A673 (cell line): Measurements from ENCODE around the gene ZNRF2. TPM values are rescaled to one million over a fixed set of nuclear protein-coding genes. Genes with fewer than 3 reads are reported as not detected.

Experiments
- BruUV-seq: library from RNA; stranded (reverse); fragments of 400-500 nt; replicated peaks from 2 replicates; lab custom pipeline; 2021; lab: Mats Ljungman, UMichigan
- CTCF ChIA-PET: fragments of 300-600 bp; sonication (Branson Sonifier 250); formaldehyde crosslinking; loops from one replicate; lab custom pipeline; 2022; ENCODE audit warnings: antibody characterized with exemption; lab: Charles Lee
- POLR2A ChIA-PET: fragments of 300-600 bp; sonication (Branson Sonifier 250); formaldehyde crosslinking; loops from one replicate; lab custom pipeline; 2022; ENCODE audit warnings: antibody characterized with exemption; ENCODE audit not compliant: low non-redundant PET; lab: Charles Lee
- DNase-seq: peaks from one replicate; pipeline ENCODE4 v3.0.0-alpha.2; 2015; ENCODE audit warnings: low spot score
- H3K27ac ChIP-seq: fragments of 200-600 bp; sonication (generic); 2 replicates; pipeline ENCODE4 v1.5.1; 2016; ENCODE audit warnings: mixed run types, low read depth, mild to moderate bottlenecking, mixed read lengths, antibody characterized with exemption, low read length; ENCODE audit not compliant: poor library complexity, severe bottlenecking
- H3K27me3 ChIP-seq: fragments of 200-600 bp; sonication (generic); replicated peaks from 2 replicates; pipeline ENCODE4 v1.6.1; 2017; ENCODE audit warnings: mixed run types, low read depth, mild to moderate bottlenecking, mixed read lengths, antibody characterized with exemption, low read length; ENCODE audit not compliant: insufficient read depth, poor library complexity
- H3K36me3 ChIP-seq: fragments of 200-600 bp; sonication (generic); 2 replicates; pipeline ENCODE4 v1.6.1; 2016; ENCODE audit warnings: mixed run types, mild to moderate bottlenecking, mixed read lengths, antibody characterized with exemption, low read length; ENCODE audit not compliant: insufficient read depth, poor library complexity, severe bottlenecking
- H3K4me1 ChIP-seq: fragments of 200-600 bp; sonication (generic); 2 replicates; pipeline ENCODE4 v1.6.1; 2017; ENCODE audit warnings: mixed run types, mild to moderate bottlenecking, mixed read lengths, antibody characterized with exemption, low read length; ENCODE audit not compliant: insufficient read depth, poor library complexity, severe bottlenecking
- H3K4me3 ChIP-seq: fragments of 200-600 bp; sonication (generic); 2 replicates; pipeline ENCODE4 v1.5.1; 2016; ENCODE audit warnings: low read depth, mixed run types, mild to moderate bottlenecking, mixed read lengths, low read length; ENCODE audit not compliant: poor library complexity, severe bottlenecking
- H3K9me3 ChIP-seq: fragments of 200-600 bp; sonication (generic); 2 replicates; pipeline ENCODE4 v1.6.1; 2016; ENCODE audit warnings: mixed run types, low read depth, mild to moderate bottlenecking, mixed read lengths, antibody characterized with exemption, low read length; ENCODE audit not compliant: poor library complexity, severe bottlenecking
- EZH2 ChIP-seq: fragments of 200-600 bp; sonication (generic); IDR thresholded peaks from 2 replicates; pipeline ENCODE4 v1.6.1; 2017; ENCODE audit warnings: borderline replicate concordance, low read depth, mild to moderate bottlenecking, mixed read lengths, antibody characterized with exemption, low read length; ENCODE audit not compliant: poor library complexity, severe bottlenecking
- intact Hi-C: fragments of 100-400 bp; cut with micrococcal nuclease; formaldehyde crosslinking; loops from one replicate; pipeline ENCODE4 v1.10.0; 2022; ENCODE audit not compliant: unreplicated experiment
- total RNA-seq: library from RNA; stranded (reverse); gene quantifications from 2 replicates; pipeline ENCODE4 v1.2.3, GENCODE V29; 2021
- TF ChIP-seq, protein P1 (sequence below): fragments of 300-800, 200-600 bp; sonication (generic); conservative IDR thresholded peaks from 2 replicates; pipeline ENCODE4 v1.5.1; 2017; ENCODE audit warnings: low read depth, mild to moderate bottlenecking, antibody characterized with exemption, low read length, moderate library complexity, mixed read lengths

The ZNRF2 gene
- total RNA-seq, 1 experiment from 2014 or later: 8.1 TPM

DNA sequence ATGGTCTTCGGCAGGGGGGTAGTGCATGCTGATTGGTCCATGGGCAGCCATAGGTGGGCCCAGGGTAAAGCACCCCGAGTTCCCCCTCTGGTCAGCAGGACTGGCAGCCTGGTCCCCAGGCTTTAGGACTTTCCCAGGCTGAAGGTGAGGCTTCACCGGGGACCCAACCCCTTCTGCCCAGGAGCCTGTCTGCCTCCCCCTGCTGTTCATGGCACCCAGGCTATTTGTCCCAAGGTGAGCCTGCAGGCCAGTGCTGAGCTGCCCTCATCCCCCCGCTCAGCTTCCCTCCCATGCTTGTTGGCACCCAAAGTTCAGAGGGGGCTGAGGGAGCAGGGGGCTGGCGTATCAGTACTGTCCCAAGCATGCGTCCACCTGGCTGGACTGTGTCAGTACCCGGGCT is 38.5 kb upstream of the ZNRF2 start:
- DNase-seq: no peak
- Histone ChIP-seq H3K4me1 (peaks cover 5% of the 10 kb centered on the region), H3K4me3 (no peak overlapping the region), H3K27me3 (no peaks in the 10 kb centered on the region), H3K27ac (no peak overlapping the region), H3K36me3 (no peaks in the 10 kb centered on the region), H3K9me3 (no peaks in the 10 kb centered on the region)
- CTCF ChIA-PET: no interaction called here
- POLR2A ChIA-PET: no interaction called here
- no TSS peak for BruUV-seq
- TF ChIP-seq, protein P1, sequence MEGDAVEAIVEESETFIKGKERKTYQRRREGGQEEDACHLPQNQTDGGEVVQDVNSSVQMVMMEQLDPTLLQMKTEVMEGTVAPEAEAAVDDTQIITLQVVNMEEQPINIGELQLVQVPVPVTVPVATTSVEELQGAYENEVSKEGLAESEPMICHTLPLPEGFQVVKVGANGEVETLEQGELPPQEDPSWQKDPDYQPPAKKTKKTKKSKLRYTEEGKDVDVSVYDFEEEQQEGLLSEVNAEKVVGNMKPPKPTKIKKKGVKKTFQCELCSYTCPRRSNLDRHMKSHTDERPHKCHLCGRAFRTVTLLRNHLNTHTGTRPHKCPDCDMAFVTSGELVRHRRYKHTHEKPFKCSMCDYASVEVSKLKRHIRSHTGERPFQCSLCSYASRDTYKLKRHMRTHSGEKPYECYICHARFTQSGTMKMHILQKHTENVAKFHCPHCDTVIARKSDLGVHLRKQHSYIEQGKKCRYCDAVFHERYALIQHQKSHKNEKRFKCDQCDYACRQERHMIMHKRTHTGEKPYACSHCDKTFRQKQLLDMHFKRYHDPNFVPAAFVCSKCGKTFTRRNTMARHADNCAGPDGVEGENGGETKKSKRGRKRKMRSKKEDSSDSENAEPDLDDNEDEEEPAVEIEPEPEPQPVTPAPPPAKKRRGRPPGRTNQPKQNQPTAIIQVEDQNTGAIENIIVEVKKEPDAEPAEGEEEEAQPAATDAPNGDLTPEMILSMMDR: no peak
- no peak for TF ChIP-seq EZH2
- intact Hi-C loops: no loop called here

GRCh38 chr7:30246392-30246791 is 38.0 kb upstream of the ZNRF2 start:
- DNase-seq: no peak
- H3K27ac ChIP-seq: no peak overlapping the region
- no peaks in the 10 kb centered on the region for H3K27me3 ChIP-seq
- peaks cover 5% of the 10 kb centered on the region for H3K4me1 ChIP-seq
- H3K36me3 ChIP-seq: no peaks in the 10 kb centered on the region
- intact Hi-C loops: no loop called here
- TF ChIP-seq, protein P1: no peak
- no peak for TF ChIP-seq EZH2
- ChIA-PET POLR2A (no interaction called here), CTCF (no interaction called here)
- no peaks in the 10 kb centered on the region for H3K9me3 ChIP-seq
- H3K4me3 ChIP-seq: no peak overlapping the region
- no TSS peak for BruUV-seq

- no TSS peak for BruUV-seq
- Histone ChIP-seq H3K4me3 (no peak overlapping the region), H3K27me3 (no peaks in the 10 kb centered on the region), H3K9me3 (no peaks in the 10 kb centered on the region), H3K36me3 (no peaks in the 10 kb centered on the region), H3K27ac (no peak overlapping the region), H3K4me1 (peaks cover 5% of the 10 kb centered on the region)
- ChIA-PET CTCF (no interaction called here), POLR2A (no interaction called here)
- no peak for TF ChIP-seq EZH2
- TF ChIP-seq, protein P1: no peak
- peak; percentile 28 for DNase-seq
- intact Hi-C loops: no loop called here
Measured at GRCh38 chr7:30247541-30248401, 36.6 kb upstream of the ZNRF2 start.
